Hepatocyte (in vitro differentiated cells): ENCODE measurements around the gene CAPZB.

Experiments used
- CTCF ChIP-seq: fragments of 200-600 bp; sonication (generic); IDR thresholded peaks from 2 replicates; pipeline ENCODE4 v1.5.1; 2016; ENCODE audit warnings: antibody characterized with exemption, mild to moderate bottlenecking; ENCODE audit not compliant: poor library complexity
- EZH2 ChIP-seq: fragments of 200-600 bp; sonication (generic); IDR thresholded peaks from 2 replicates; pipeline ENCODE4 v1.6.1; 2016; ENCODE audit warnings: antibody characterized with exemption, mild to moderate bottlenecking, borderline replicate concordance

- TF ChIP-seq CTCF = no peak
- TF ChIP-seq EZH2 = no peak
Measured at GRCh38 chr1:19437891-19438294, 47.4 kb downstream of the CAPZB start.
